ENCODE results near the gene SMPD2. TPM values are rescaled to one million over a fixed set of nuclear protein-coding genes. Genes with fewer than 3 reads are reported as not detected.

Gene SMPD2
- total and polyA plus RNA-seq, 9 of the 15 experiments (the other 6 are each of a cell fraction or from before 2014, with no cell fraction given): 0.13 to 21.8 (median 18.3) TPM

GRCh38 chr6:109447087-109447486 lies 6.6 kb downstream of the SMPD2 start (continued):
- peak in 1 of 2 experiments; percentile 35; a peak in 1 of 4 replicates for TF ChIP-seq FOXA3 (CRISPR knock-in tag; conservative IDR thresholded peaks at IDR 0.05 in 1 of 2, IDR thresholded peaks at IDR 0.05 in 1 of 2)
- no peak for TF ChIP-seq ZC3H4 (CRISPR knock-in tag; IDR thresholded peaks at IDR 0.05; ENCODE audit: borderline replicate concordance)
- TF ChIP-seq ELF1 (tag; IDR thresholded peaks at IDR 0.05): no peak
- TF ChIP-seq ZNF699 (CRISPR knock-in tag; IDR thresholded peaks at IDR 0.05; ENCODE audit: insufficient replicate concordance): no peak
- TF ChIP-seq ETV1 (tag; conservative IDR thresholded peaks at IDR 0.05; ENCODE audit: low read depth): no peak

GRCh38 chr6:109447878-109448555 lies 7.5 kb downstream of the SMPD2 start:
- no peak overlapping the region for H3K4me3 ChIP-seq
- H3K79me2 ChIP-seq (ENCODE audit: control insufficient read depth, insufficient read depth, low read length): no peaks in the 10 kb centered on the region
- no peaks in the 10 kb centered on the region for H3K27me3 ChIP-seq (ENCODE audit: control insufficient read depth in 2 of 2, insufficient read depth in 2 of 2, low read length in 2 of 2)
- H3K4me2 ChIP-seq (ENCODE audit: insufficient read depth, low read length): no peak overlapping the region
- intact Hi-C loops (cut with micrococcal nuclease): no loop called here
- peak; percentile 58 for ATAC-seq
- H3K36me3 ChIP-seq (ENCODE audit: control insufficient read depth, insufficient read depth, low read length): peaks cover 38% of the 10 kb centered on the region
- peak in 3 of 4 experiments; percentile 42 to 53 (median 43) for DNase-seq (ENCODE audit: extremely low read depth in 1 of 4, low spot score in 3 of 4)
- no peak for FAIRE-seq
- H2AFZ ChIP-seq (ENCODE audit: low read depth, low read length): no peak overlapping the region
- H3K27ac ChIP-seq (ENCODE audit: extremely low read depth, low read depth, low read length): no peak overlapping the region
- in situ Hi-C loops (cut with MboI): no loop called here
- ChIA-PET CTCF (ENCODE audit: low intra/inter-chr PET ratio) (no interaction called here), POLR2A (interaction anchor here (1.5 to 9.8 kb wide), 3 partner anchors 6 to 34 kb away, joined by 4 to 92 read pairs (median 7); partner anchors contain the start of gene MICAL1)
- BruUV-seq (replicated peaks): no TSS peak
- H3K9me3 ChIP-seq (replicated peaks; ENCODE audit: control insufficient read depth, insufficient read depth, low read depth, low read length): no peaks in the 10 kb centered on the region
- H3K9ac ChIP-seq (ENCODE audit: insufficient read depth in 1 of 2, low read depth in 2 of 2, low read length in 2 of 2): peak overlapping the region in 1 of 2 experiments; percentile 21; a peak in 1 of 4 replicates
- no peaks in the 10 kb centered on the region for H3K9me1 ChIP-seq (ENCODE audit: control insufficient read depth, insufficient read depth, low read length)
- no peaks in the 10 kb centered on the region for H4K20me1 ChIP-seq (replicated peaks; ENCODE audit: control insufficient read depth, insufficient read depth, low read length)
- 77% methylated on average over 6 of the region's 8 CpGs for WGBS (ENCODE audit: insufficient coverage, low coverage, missing lambda C conversion rate)
- H3K4me1 ChIP-seq (replicated peaks in 1 of 2; ENCODE audit: control insufficient read depth in 2 of 2, insufficient read depth in 2 of 2, low read length in 2 of 2): peaks cover 11 to 38% of the 10 kb centered on the region in 2 experiments; a peak in 4 of 5 replicates
- no peak for TF ChIP-seq PHF8 (IDR thresholded peaks at IDR 0.05; ENCODE audit: borderline replicate concordance, low read length)
- TF ChIP-seq SP1 (CRISPR knock-in tag; IDR thresholded peaks at IDR 0.05): no peak
- no peak for TF ChIP-seq MEF2D (tag; conservative IDR thresholded peaks at IDR 0.05; ENCODE audit: low read depth)
- peak; percentile 66; the same call in 1 of the 2 replicates for TF ChIP-seq ZNF740 (CRISPR knock-in tag; IDR thresholded peaks at IDR 0.05)
- no peak for TF ChIP-seq ZNF740 (tag; IDR thresholded peaks at IDR 0.05)
- TF ChIP-seq SAP30 (IDR thresholded peaks at IDR 0.05; ENCODE audit: borderline replicate concordance, insufficient read depth, low read depth, low read length, poor library complexity, severe bottlenecking): no peak
- TF ChIP-seq MED1 (CRISPR knock-in tag; IDR thresholded peaks at IDR 0.05; ENCODE audit: borderline replicate concordance): no peak
- no peak for TF ChIP-seq NFATC3 (IDR thresholded peaks at IDR 0.05)
- TF ChIP-seq TEAD2 (tag; IDR thresholded peaks at IDR 0.05): no peak
- no peak for TF ChIP-seq THRB (CRISPR knock-in tag; conservative IDR thresholded peaks at IDR 0.05)
- TF ChIP-seq CREB1 (IDR thresholded peaks at IDR 0.05): no peak
- TF ChIP-seq CREB1 (CRISPR knock-in tag; IDR thresholded peaks at IDR 0.05): 0 out of 2 replicates have a peak, but pooled peaks have one; percentile 33
- TF ChIP-seq POLR2G (IDR thresholded peaks at IDR 0.05; ENCODE audit: low read depth, low read length): peak; percentile 58
